ENCODE measurements around the gene CLSTN1.

Gene CLSTN1

DNA sequence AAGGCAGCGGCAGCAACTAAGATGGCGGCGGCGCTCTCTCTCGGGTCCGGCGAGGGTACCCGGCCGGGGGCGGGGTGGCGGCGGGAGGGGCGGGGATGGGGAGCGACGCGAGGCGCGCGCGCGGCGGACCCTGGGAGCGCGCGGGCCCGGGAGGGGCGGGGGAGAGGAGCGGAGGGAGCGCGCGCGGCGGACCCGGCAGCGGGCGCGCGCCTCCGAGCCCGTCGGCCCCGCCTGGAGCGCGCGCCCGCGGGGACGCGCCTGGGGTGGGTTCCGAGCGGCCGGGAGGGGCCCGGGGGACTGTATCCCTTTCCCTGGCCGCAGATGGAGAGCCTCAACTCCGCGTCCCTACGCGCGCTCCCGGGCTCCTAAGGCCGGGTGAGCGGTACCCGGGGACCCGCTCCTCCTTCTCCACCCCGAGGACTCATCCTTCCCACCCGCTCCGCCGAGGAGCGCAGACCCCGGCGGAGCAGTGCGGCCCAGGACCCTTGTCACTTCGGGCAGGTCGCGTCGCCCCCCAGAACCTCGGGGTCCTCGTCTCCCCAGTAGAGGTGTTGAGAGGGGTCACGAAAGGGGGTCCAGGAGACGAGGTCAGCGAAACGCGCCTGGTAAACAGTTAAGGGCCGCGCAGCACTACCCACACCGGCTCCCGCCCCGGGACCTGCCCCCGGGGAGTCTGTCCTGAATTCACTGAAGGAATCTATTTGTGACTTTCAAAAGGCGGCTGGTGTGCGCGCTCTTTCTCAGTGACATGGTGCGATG lies at the start of gene CLSTN1:
Gene CLSTN1, minus strand, starts transcription at position 23 of the 759 bp plus-strand sequence. CDS start 232 bp downstream, outside the sequence.
- peak; percentile 55 to 83 for DNase-seq

DNA sequence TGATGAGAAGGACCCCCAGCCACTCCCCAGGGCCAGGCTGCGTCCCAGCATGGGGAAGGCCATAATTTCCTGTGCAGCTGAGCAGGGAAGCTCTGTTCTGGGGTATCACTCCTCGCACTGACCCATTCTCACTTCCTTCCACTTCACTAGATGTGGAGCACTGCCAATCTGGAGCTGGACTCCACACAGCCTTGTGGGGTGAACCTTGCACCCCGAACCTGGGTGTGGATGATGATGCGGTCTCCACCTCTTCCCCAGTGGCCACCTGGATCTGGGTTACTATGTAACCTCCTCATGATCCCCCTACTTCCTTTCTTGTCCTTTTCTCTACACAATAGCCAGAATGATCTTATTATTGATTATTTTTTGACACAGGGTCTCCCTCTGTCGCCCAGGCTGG lies 49.6 kb upstream of the CLSTN1 start:
- DNase-seq: no peak

DNA sequence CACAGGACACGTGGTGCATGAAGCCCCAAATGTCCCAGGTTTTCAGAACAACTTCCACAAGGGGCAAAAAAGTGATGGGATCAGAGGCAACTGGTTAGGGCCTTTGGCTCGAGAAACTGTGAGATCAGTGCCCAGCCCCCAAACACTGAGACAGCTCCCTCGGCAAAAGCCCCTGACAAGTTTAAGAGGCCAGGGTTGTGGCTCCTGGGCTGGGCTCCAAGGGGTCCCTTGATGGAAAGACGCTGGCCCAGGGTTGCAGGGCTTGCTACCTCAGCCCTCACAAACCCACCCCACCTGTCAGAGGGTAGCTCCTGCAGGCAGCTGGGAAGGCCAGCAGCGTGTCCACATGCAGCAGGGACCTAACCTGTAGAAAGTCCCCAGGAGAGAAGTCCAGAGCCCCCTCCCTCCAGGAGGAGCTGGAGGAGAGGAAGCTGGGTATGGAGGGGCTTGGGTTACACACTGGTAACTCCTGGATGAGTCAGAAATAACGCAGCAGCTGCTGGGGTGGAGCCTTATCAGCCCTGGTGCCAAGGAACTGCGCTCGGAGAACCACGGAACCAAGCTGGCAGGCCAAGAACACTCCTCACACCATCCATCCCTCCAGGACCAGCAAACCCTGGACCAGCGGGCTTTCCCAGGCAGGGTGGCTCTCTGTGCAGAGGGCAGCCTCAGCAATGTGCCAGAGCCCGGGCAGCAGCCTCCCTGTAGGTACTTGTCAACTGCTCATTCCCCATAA lies 48.8 kb upstream of the CLSTN1 start:
- DNase-seq: peak; percentile 62 to 87

DNA sequence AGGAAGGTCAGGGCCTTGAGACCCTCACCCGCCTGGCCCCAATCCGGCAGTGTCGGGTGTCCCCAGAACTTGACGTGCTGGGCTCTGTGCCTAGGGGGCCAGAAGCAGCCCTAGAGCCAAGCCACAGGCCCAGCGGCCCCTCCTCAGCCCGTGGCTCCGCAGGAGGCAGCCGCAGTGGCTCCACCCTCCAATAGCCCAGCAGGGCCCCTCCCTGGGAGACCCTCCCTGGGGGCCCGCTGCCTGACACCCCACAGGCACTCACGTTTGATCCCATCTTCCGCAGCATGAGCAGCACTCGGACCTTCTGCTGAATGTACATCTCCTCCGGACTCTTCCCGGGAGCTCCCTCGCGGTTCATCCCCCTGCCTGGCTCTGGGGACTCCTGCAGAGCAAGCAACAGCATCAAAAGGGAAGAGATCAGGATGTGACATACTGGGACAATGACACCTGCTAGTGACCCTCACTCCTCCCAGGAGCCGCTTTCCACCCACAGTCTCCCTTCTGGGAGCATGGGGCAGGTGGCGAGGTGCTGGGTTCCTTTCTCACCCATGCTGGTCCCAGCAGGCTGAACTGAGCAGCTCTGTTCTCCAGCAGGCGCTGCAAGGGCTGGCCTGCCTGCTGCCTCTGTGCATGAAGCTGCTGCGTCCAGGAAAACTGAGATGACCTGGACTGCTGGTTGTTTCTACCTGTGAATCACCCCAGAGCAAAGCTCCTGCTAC lies 48.1 kb upstream of the CLSTN1 start:
- no peak for DNase-seq

DNA sequence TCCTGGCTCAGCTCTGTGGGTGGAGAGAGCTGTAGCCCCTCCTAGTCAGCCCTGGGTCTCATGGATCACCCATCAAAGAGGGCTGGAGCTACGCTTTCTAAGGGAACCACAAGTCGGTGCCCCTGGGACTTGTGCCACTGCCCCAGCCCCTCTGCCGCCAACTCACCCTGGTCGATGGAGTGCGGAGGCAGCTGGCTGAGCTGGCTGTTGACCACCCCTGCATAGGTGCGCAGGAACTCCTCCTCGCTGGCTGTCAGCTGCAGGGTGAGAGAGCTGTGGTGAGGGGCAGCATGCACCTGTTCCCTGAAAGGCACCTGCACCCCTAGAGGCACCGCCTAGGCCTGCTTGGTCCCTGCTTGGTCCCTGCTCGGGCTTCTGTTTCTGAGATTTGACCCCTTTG lies 47.3 kb upstream of the CLSTN1 start:
- no peak for DNase-seq

DNA sequence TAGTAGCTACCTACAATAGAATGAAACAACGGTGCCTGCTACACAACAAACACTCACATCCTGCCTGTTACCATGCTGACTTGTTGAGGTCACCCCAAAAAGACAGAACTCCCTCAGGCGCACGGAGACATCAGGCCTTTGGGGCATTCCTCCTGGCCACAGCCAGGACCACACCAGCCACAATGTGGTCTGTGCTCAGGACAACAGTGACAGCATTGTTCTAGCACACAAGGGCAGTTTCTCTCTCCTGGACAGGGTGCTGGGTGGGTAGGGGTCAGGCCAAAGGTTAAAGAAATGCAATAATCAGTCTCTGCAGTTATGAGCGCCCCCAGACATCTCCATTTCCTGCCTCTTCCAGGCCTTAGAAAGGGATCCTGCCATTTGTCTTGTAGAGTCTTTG lies 46.8 kb upstream of the CLSTN1 start:
- DNase-seq: no peak

DNA sequence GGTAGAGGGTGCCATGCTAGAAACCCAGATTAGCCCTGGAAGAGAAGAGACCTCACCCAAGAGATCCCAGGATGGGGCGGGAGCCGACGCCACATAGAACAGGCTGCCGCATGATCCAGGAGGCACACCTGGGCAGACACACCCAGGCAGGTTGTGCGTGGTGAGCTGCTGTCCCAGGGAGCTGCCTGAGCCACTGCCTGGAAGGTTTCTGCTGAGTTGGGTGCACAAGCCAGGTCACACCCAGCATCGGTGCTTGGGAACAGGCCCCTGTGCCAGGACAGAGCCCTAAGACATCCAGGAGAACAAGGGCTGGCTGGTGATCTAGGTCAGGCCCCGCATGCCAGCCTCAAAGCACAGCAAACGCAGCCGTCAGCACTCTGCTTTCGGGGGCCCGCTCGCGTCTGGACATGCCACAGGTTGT lies 46.1 kb upstream of the CLSTN1 start:
- no peak for DNase-seq

DNA sequence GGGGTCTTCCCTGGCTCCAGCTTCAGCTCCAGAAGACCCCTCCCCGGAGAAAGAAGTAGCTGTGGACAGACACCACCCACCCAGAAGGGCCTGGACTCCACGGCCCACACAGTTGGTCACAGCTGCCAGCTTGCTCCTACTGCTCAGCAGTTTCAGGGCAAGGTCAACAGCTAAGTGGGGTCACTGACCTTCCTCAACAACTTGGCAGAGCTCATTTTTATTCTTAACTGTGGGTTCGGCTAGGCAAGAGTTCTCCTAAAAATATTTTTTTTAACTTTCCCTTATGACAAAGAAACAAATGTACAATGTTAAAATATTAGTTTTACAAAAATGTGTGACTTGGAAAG lies 44.5 kb upstream of the CLSTN1 start:
- DNase-seq: no peak

DNA sequence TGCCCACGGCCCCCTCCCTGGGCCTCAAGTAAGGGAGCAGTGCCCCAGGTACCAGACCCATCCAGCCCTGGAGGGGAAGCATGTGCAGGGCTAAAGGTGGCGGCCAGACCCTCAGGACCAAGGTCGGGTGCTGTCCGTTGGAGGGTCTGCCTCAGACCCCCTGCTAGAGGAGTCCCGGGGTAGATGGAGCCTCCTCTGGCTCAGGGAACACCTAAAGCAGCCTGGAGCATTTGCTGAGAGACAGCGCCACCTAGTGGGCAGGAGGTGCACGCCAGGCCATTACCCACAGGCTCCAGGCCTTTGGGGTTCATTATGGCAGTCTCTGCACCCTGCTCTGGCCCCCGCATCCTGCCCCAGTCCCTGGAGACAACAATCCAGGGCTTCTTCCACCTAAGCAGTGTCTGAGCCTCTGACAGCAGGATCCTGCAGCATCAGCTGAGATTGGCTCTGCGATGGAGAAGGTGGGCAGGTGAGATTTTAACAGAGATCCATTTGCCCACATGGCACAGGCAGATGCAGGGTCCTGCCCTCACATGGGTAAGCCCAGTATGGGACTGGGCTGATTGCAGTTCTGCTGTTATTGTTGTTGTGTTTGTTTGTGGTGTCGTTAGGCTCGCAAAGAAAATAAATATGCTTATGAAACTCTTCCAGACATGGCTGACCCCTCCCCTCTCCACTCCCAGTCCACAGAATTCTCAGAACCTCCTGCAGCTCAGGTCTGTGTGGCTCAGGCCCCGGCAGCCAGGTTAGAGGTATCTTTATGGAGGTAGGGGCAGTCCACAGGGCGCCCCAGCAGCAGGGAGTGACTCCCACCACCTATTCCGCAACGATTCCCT lies 43.9 kb upstream of the CLSTN1 start:
- DNase-seq: peak in 1 of 2 experiments; percentile 71

DNA sequence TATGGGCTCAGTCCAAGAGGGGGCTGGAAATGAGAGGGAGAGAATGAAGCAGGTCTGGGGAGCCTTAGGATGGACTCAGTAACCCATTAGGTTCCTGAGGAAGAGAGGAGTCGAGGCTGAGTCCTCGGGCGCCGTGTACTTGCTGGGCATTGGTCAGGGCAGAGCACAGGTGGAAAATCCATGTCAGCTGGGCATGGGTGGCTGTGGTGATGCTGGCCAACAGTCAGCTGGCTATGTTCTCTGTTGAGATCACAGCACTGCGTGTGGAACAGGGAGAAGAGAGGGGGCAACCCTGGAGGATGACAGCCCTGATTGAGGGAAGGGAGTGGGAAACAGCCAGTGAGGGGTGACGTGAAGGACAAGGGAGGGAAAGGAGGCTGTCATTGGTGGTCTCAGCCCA lies 43.1 kb upstream of the CLSTN1 start:
- DNase-seq: no peak

DNA sequence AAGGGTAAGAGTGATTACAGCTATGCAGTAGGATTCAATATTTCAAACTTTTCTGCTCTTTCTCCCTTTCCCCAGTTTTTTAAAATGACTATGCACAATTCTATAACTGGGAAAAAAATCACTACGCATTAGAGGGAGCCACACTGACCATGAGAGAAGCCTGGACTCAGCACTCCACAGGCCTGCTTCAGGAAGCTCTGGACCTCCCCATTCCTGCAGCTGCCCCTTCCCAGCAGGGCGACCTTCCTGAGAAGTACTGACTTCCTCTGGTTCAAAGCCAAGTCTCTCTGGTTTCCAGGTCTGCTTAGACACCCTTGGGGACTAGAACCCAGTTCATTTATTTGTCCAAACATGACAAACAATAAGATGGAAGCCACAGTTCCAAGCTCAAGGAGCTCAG lies 42.0 kb upstream of the CLSTN1 start:
- DNase-seq: no peak

DNA sequence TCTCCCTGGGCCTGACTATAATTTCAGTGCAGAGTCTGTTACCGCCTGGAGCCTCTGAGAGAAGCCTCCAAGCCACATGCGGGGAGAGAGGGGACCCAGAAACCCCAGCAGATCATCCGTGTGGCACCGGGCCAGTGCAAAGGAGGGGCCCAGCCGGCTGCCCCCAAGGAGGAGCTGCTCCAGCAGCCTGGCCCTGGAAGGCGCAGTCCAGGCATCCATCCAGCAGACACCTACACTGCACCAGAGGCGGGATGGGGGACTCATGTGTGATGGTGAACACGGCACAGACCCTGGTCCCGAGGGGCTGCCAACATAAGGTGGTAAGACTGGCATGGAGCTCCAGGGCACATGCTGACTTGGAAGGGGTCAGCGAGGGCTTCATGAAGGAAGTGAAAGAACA lies 39.6 kb upstream of the CLSTN1 start:
- DNase-seq: peak in 1 of 2 experiments; percentile 24

DNA sequence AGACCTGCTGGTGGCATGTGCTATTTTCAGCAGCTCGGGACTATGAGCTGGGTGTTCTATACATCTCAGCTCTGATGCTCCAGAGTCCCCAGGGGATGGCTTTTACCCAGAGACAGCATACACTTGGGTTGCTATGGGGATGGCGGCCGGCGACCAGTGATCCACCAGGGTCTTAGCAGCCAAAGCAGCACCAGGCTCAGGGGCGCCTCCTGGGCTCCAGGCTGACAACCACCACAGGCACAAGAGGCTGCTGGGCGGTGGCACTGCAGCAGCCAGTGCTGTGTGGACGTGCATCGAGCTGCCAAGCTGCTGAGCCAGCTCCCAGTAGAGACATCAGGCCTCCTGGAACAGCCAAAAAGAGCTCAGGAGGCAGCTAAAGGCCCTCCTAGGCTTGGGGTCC lies 37.6 kb upstream of the CLSTN1 start:
- DNase-seq: peak; percentile 89 to 94

DNA sequence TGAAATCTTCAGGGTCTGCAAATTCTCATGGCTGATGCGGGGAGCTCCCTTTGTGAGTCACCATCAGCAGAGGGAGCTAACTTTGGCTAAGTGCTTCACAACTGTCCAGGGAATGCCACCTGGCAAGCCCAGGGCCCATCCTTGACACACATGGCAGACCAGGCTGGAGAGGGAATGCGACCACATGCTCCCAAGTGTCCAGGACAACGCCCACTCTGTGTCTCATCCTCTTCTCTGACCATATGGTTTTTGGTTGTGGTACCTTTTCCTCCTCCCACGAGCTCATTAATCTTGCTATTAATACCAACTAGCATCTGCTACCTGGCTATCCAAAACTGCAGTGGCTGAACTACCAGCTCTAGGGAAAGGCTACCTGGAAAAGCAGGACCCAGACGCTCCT lies 37.1 kb upstream of the CLSTN1 start:
- peak; percentile 96 to 99 for DNase-seq

DNA sequence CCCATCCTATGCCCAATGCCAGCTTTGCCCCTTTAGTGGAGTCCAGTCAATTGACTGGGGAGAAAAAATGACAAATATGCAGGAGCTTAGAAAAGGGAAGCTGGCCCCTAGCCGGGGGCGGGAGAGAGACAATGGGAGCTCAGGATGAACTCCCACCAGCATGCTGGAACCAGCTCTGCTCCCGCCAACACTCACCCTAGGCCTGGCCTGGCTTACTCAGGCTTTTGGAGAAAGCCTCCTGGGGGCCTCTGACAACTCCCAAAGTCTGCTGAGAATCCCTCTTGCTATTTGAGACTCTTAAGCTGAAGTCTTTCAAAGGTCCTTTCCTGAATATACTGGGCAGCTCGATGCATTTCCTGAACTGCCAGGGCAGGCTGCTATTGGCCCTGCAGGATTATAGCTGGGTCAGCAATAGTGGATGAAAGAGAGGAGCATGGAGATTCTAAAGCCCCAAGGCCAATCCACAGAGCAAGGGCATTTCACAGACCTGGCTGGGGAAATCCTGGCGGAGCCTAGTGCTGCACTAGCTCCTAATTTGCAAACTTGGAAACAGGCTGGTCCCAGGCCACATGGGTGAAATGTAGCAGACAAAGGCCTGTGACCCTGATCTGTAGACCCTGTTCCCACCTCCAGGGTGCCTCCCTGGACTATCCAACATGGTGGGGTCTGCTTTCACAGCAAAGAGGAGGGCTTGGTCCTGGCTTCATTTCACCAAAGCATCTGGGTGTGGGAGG lies 35.7 kb upstream of the CLSTN1 start:
- DNase-seq: no peak

DNA sequence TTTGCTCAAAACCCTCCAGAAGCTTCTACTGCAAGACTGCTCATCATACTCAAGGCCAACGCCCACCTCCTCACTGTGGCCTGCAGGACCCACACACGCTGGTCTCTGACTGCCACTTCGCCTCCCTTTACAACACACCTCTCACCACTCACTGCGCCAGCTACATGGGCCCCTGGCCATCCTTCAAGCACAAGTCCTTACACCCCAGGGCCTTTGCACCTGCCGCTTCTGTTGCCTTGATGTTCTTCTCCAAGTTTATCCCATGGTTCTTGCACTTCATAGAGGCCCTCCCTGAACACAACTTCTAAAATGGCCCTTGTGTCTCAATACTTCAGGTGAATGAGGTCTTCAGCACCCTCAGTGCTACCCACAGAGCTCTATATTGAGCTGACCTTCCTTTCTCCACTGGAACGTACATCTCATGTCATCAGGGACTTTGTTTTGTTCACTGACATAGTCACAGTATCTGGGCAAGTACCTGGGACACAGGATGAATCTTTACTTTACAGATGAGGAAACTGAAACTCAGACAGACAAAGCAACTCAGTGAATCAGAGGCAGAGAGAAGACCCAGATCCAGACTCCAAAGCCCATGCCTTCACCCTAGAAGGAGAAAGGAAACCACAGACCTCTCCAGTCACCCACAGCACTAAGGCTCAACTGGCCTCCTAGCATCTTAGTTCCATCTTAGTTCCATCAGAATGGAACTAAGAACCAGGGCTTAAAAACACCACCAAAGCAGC lies 34.7 kb upstream of the CLSTN1 start:
- DNase-seq: no peak

DNA sequence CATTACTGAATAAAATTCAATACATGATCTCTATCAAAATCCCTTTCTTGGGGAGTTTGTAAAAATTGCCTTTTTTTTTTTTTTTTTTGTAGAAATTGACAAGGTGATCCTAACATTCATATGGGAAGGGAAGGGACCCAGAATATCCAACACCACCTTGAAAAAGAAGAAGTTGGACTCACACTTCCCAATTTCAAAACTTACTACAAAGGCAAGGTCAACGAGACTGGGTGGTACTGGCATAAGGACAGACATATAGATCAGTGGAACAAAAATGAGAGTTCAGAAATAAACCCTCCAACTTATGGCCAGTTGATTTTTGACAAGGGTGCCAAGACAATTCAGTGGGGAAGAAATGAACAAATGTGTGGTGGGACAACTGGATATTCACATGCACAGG lies 31.4 kb upstream of the CLSTN1 start:
- DNase-seq: no peak

DNA sequence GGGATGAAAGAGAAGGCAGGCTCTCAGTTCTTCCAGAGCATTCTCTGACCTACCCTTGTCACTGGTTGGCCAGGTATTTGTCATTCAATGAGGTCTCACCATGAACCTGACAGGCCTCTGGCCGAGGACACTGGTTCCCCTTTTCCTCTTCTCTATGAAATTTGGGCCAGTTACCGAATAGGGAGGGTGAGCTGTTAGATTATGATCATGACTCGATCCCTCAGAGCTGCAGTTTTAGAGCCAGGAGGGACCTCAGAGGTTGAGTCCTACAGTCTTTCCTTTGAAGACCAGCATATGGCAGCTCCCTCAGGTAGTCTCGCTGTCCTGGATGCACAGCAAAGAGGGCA lies 29.5 kb upstream of the CLSTN1 start:
- peak in 1 of 2 experiments; percentile 29 for DNase-seq

DNA sequence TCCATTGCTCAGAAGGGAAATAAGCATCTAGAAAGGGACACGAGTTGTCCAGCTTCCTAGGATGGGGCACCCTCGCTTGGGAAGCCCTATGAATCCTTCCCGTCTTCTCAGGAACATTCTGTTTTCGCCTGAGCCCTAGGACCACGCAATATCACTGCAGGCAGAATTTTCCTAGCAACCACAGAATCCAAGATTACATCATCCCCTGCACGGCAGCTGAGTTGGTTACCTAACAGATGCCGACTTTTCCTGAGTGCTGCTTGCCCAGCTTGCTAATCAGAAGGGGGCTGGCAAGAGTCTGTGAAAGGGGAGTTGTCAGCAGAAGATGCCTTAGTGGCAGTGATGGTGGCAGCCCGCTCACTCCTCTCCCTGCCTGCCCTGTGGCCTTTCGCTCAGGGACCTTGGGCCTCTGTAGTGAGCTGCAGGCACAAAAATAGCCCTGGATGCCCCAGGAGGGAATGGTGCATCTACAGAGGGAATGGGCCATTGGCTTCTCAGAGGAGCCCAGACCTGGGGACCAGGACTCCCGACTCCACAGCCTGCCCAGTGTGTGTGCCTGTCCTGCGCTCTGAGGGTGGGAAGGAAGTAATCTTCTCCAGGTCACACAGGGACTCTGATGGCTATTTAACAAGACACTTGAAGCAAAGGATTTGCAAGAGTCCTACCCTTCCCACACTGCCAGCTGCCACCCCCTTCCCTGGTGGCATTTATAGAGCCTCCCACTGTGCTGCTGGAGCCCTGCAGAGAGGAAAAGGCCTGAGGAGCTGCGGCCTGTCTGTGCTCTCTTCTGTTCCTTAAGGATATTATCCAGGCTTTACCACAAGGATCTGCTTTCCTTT lies 28.9 kb upstream of the CLSTN1 start:
- peak; percentile 90 to 93 for DNase-seq

DNA sequence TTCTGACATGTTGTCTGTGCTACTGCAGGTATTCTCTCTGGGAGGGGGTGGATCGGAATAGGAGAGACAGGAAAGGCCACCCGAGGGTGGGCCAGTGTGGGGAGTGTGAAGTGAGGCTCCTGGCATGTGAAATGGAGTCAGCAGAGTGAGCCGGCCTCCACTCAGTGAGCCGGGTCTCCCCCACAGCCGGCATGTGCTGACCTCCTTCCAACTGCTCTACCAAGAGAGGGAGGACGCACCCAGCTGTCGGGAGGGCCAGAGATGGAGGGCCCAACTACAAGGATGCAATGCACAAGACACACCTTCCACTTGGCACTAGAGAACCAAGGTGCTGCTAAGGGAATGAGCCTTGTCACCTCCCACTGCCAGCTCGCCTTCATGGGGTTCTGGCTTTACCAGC lies 28.2 kb upstream of the CLSTN1 start:
- peak; percentile 52 to 62 for DNase-seq
